NCI-H524 (cell line): ENCODE measurements around the gene NGRN.
"Not testable (repeated sequence)": the region's sequence is repeated elsewhere in the genome, so short reads cannot be mapped to it uniquely, and the experiment has no call there.

Experiments
- DNase-seq, 2 experiments: peaks; one replicate each; lab custom pipeline; 2025; lab: John Stamatoyannopoulos, UW

NGRN gene

GRCh38 chr15:90281637-90282036 lies 16.2 kb downstream of the NGRN start:
- not testable (repeated sequence) for DNase-seq

- peak; percentile 25 to 39 for DNase-seq
These were observed 21.2 kb downstream of the NGRN start for GRCh38 chr15:90286678-90287077.

GRCh38 chr15:90287101-90287500 lies 21.6 kb downstream of the NGRN start:
- DNase-seq: no peak

- no peak for DNase-seq
These were observed 22.5 kb downstream of the NGRN start for GRCh38 chr15:90287946-90288345.

- peak; percentile 23 to 61 for DNase-seq
These were observed 26.3 kb downstream of the NGRN start for GRCh38 chr15:90291679-90292356.

- DNase-seq: peak; percentile 63 to 74
These were observed 27.8 kb downstream of the NGRN start for GRCh38 chr15:90293040-90293810.

- DNase-seq: no peak
These were observed 28.7 kb downstream of the NGRN start for GRCh38 chr15:90294159-90294558.

- DNase-seq: peak; percentile 51 to 58
These were observed 29.3 kb downstream of the NGRN start for GRCh38 chr15:90294601-90295269.

GRCh38 chr15:90295270-90295648 lies 29.8 kb downstream of the NGRN start:
- DNase-seq: no peak

- DNase-seq: not testable (repeated sequence)
These were observed 30.9 kb downstream of the NGRN start for GRCh38 chr15:90296316-90296884.

GRCh38 chr15:90297021-90297420 lies 31.5 kb downstream of the NGRN start:
- DNase-seq: no peak

GRCh38 chr15:90300541-90300940 lies 35.1 kb downstream of the NGRN start:
- no peak for DNase-seq

- peak; percentile 23 to 70 for DNase-seq
These were observed 35.7 kb downstream of the NGRN start for GRCh38 chr15:90300988-90301706.

GRCh38 chr15:90301707-90302300 lies 36.3 kb downstream of the NGRN start:
- no peak for DNase-seq

GRCh38 chr15:90305355-90305754 lies 39.9 kb downstream of the NGRN start:
- DNase-seq: not testable (repeated sequence)

- no peak for DNase-seq
These were observed 40.5 kb downstream of the NGRN start for GRCh38 chr15:90305932-90306331.

- no peak for DNase-seq
These were observed 41.1 kb downstream of the NGRN start for GRCh38 chr15:90306560-90306959.

GRCh38 chr15:90307661-90308060 lies 42.2 kb downstream of the NGRN start:
- DNase-seq: no peak

GRCh38 chr15:90309020-90309419 lies 43.5 kb downstream of the NGRN start:
- DNase-seq: no peak

GRCh38 chr15:90315278-90315982 lies 50.0 kb downstream of the NGRN start:
- no peak for DNase-seq

- no peak for DNase-seq
These were observed 50.7 kb downstream of the NGRN start for GRCh38 chr15:90316139-90316538.
